ENCODE data around the gene POTEC.
"Not testable (repeated sequence)": the region's sequence is repeated elsewhere in the genome, so short reads cannot be mapped to it uniquely, and the experiment has no call there.

The POTEC gene

GRCh38 chr18:14474007-14474720 is 69.2 kb downstream of the POTEC start:
- not testable (repeated sequence) for DNase-seq; H3K36me3 Mint-ChIP-seq (ENCODE audit: low read depth); H3K4me1 Mint-ChIP-seq; H3K27ac Mint-ChIP-seq; H3K27me3 Mint-ChIP-seq (ENCODE audit: low read depth, poor library complexity); H3K4me3 Mint-ChIP-seq
- H3K9me3 Mint-ChIP-seq = peaks cover 45% of the 10 kb centered on the region

- not testable (repeated sequence) for H3K4me1 Mint-ChIP-seq; DNase-seq; H3K4me3 Mint-ChIP-seq; H3K27me3 Mint-ChIP-seq (ENCODE audit: low read depth, poor library complexity); H3K36me3 Mint-ChIP-seq (ENCODE audit: low read depth); H3K27ac Mint-ChIP-seq
- peaks cover 48% of the 10 kb centered on the region for H3K9me3 Mint-ChIP-seq
Measured at GRCh38 chr18:14473250-14474006, 70.0 kb downstream of the POTEC start.

GRCh38 chr18:14471286-14471685 is 72.1 kb downstream of the POTEC start:
- not testable (repeated sequence) for H3K27me3 Mint-ChIP-seq (ENCODE audit: low read depth, poor library complexity); H3K4me3 Mint-ChIP-seq; DNase-seq; H3K27ac Mint-ChIP-seq; H3K4me1 Mint-ChIP-seq; H3K36me3 Mint-ChIP-seq (ENCODE audit: low read depth)
- peaks cover 66% of the 10 kb centered on the region for H3K9me3 Mint-ChIP-seq

- H3K27me3 Mint-ChIP-seq (ENCODE audit: low read depth, poor library complexity); H3K4me1 Mint-ChIP-seq; H3K36me3 Mint-ChIP-seq (ENCODE audit: low read depth); H3K27ac Mint-ChIP-seq; DNase-seq; H3K4me3 Mint-ChIP-seq: not testable (repeated sequence)
- H3K9me3 Mint-ChIP-seq = peaks cover 62% of the 10 kb centered on the region
Measured at GRCh38 chr18:14470446-14470845, 73.0 kb downstream of the POTEC start.

GRCh38 chr18:14470046-14470445 is 73.4 kb downstream of the POTEC start:
- not testable (repeated sequence) for H3K27me3 Mint-ChIP-seq (ENCODE audit: low read depth, poor library complexity); H3K4me3 Mint-ChIP-seq; H3K36me3 Mint-ChIP-seq (ENCODE audit: low read depth); DNase-seq; H3K27ac Mint-ChIP-seq; H3K4me1 Mint-ChIP-seq
- peaks cover 61% of the 10 kb centered on the region for H3K9me3 Mint-ChIP-seq

- not testable (repeated sequence) for H3K4me1 Mint-ChIP-seq; H3K36me3 Mint-ChIP-seq (ENCODE audit: low read depth); H3K27ac Mint-ChIP-seq; DNase-seq; H3K27me3 Mint-ChIP-seq (ENCODE audit: low read depth, poor library complexity); H3K4me3 Mint-ChIP-seq
- peaks cover 73% of the 10 kb centered on the region for H3K9me3 Mint-ChIP-seq
Measured at GRCh38 chr18:14465989-14466388, 77.4 kb downstream of the POTEC start.
